Measurements from ENCODE around the gene B3GAT3. TPM values are rescaled to one million over a fixed set of nuclear protein-coding genes. Genes with fewer than 3 reads are reported as not detected.

B3GAT3 gene
- total RNA-seq, 1 donor from 2014 or later = 32.8 TPM

Small RNA genes within 50 kb of the gene (microRNA-seq; reads per million reads assigned to microRNA genes)
- 2.6 reads per million, percentile 35 among the genes with 10 or more reads in this experiment for gene MIR6747 (ENCODE audit: unreplicated experiment)

Other genes with a start within 250 kb of the B3GAT3 start
- gene SCGB1A1, start 203.0 kb downstream of the B3GAT3 start, total RNA-seq (ENCODE audit: unreplicated experiment) = 0.72 TPM
- 136 TPM for gene AHNAK, start 75.2 kb downstream of the B3GAT3 start, total RNA-seq (ENCODE audit: unreplicated experiment)
- 1,951 TPM for gene EEF1G, start 48.1 kb downstream of the B3GAT3 start, total RNA-seq (ENCODE audit: unreplicated experiment)
- 21.2 TPM for gene TUT1, start 30.5 kb downstream of the B3GAT3 start, total RNA-seq (ENCODE audit: unreplicated experiment)
- 157 TPM for gene MTA2, start 20.1 kb downstream of the B3GAT3 start, total RNA-seq (ENCODE audit: unreplicated experiment)
- 98.6 TPM for gene EML3, start 9.2 kb downstream of the B3GAT3 start, total RNA-seq (ENCODE audit: unreplicated experiment)
- gene ROM1, start 8.7 kb downstream of the B3GAT3 start, total RNA-seq (ENCODE audit: unreplicated experiment) = 2.1 TPM
- 383 TPM for gene GANAB, start 24.6 kb upstream of the B3GAT3 start, total RNA-seq (ENCODE audit: unreplicated experiment)
- gene INTS5, start 31.3 kb upstream of the B3GAT3 start, total RNA-seq (ENCODE audit: unreplicated experiment) = 24.8 TPM
- 60.1 TPM for gene C11orf98, start 43.2 kb upstream of the B3GAT3 start, total RNA-seq (ENCODE audit: unreplicated experiment)
- 8.7 TPM for gene CSKMT, start 43.3 kb upstream of the B3GAT3 start, total RNA-seq (ENCODE audit: unreplicated experiment)
- gene UQCC3, start 49.7 kb upstream of the B3GAT3 start, total RNA-seq (ENCODE audit: unreplicated experiment) = 4.7 TPM
- 11.2 TPM for gene LBHD1, start 50.3 kb upstream of the B3GAT3 start, total RNA-seq (ENCODE audit: unreplicated experiment)
- gene UBXN1, start 57.1 kb upstream of the B3GAT3 start, total RNA-seq (ENCODE audit: unreplicated experiment) = 137 TPM
- 0.44 TPM for gene LRRN4CL, start 67.5 kb upstream of the B3GAT3 start, total RNA-seq (ENCODE audit: unreplicated experiment)
- 53.6 TPM for gene BSCL2, start 85.4 kb upstream of the B3GAT3 start, total RNA-seq (ENCODE audit: unreplicated experiment)
- gene GNG3, start 85.7 kb upstream of the B3GAT3 start, total RNA-seq (ENCODE audit: unreplicated experiment) = 1.1 TPM
- 43.6 TPM for gene HNRNPUL2, start 105.5 kb upstream of the B3GAT3 start, total RNA-seq (ENCODE audit: unreplicated experiment)
- gene TTC9C, start 106.5 kb upstream of the B3GAT3 start, total RNA-seq (ENCODE audit: unreplicated experiment) = 38.1 TPM
- 12.7 TPM for gene ZBTB3, start 132.2 kb upstream of the B3GAT3 start, total RNA-seq (ENCODE audit: unreplicated experiment)
- 93.6 TPM for gene POLR2G, start 139.6 kb upstream of the B3GAT3 start, total RNA-seq (ENCODE audit: unreplicated experiment)
- 31.0 TPM for gene TAF6L, start 149.4 kb upstream of the B3GAT3 start, total RNA-seq (ENCODE audit: unreplicated experiment)
- 26.7 TPM for gene TMEM179B, start 165.4 kb upstream of the B3GAT3 start, total RNA-seq (ENCODE audit: unreplicated experiment)
- gene TMEM223, start 170.0 kb upstream of the B3GAT3 start, total RNA-seq (ENCODE audit: unreplicated experiment) = 13.9 TPM
- gene NXF1, start 183.5 kb upstream of the B3GAT3 start, total RNA-seq (ENCODE audit: unreplicated experiment) = 50.8 TPM
- gene STX5, start 210.1 kb upstream of the B3GAT3 start, total RNA-seq (ENCODE audit: unreplicated experiment) = 37.9 TPM
- not detected for gene TEX54, start 210.9 kb upstream of the B3GAT3 start, total RNA-seq (ENCODE audit: unreplicated experiment)
- 42.2 TPM for gene WDR74, start 217.6 kb upstream of the B3GAT3 start, total RNA-seq (ENCODE audit: unreplicated experiment)